ENCODE results near the gene SRXN1. TPM values are rescaled to one million over a fixed set of nuclear protein-coding genes. Genes with fewer than 3 reads are reported as not detected.

The SRXN1 gene
- total RNA-seq, 4 donors from 2014 or later, result 12.2 to 27.8 (median 15.3) TPM

- 58 to 71% methylated on average over 9 of the region's 9 CpGs for WGBS, 2 donors
Measured at GRCh38 chr20:635028-635892, 17.7 kb downstream of the SRXN1 start.

GRCh38 chr20:634148-634925 lies 18.7 kb downstream of the SRXN1 start:
- intact Hi-C loops (cut with DNase I; ENCODE audit: low total_unique reads), result no loop called here
- no peak for DNase-seq (ENCODE audit: low spot score in 2 of 2)
- no peak overlapping the region for H3K4me3 ChIP-seq (ENCODE audit: low read depth, poor library complexity, severe bottlenecking)
- no peak for TF ChIP-seq POLR2A (IDR thresholded peaks at IDR 0.05)
- 40 to 47% methylated on average over 14 of the region's 14 CpGs for WGBS, 2 donors

More at GRCh38 chr20:635028-635892, 17.7 kb downstream of the SRXN1 start:
- TF ChIP-seq POLR2A (IDR thresholded peaks at IDR 0.05) (no peak), CTCF (IDR thresholded peaks at IDR 0.05) (no peak)
- no peak for DNase-seq (ENCODE audit: low spot score in 2 of 2)
- intact Hi-C loops (cut with DNase I; ENCODE audit: low total_unique reads), result loop anchor here (1.0 kb wide), 1 partner anchor 25 kb away; no protein-coding TSS in a partner anchor
- no peak overlapping the region for H3K4me3 ChIP-seq (ENCODE audit: low read depth, poor library complexity, severe bottlenecking)

- H3K4me3 ChIP-seq (ENCODE audit: low read depth, poor library complexity, severe bottlenecking), result no peak overlapping the region
- no peak for DNase-seq (ENCODE audit: low spot score in 2 of 2)
- 37 to 45% methylated on average over 1 of the region's 1 CpG for WGBS, 2 donors
- intact Hi-C loops (cut with DNase I; ENCODE audit: low total_unique reads), result no loop called here
- TF ChIP-seq CTCF (IDR thresholded peaks at IDR 0.05) (no peak), POLR2A (IDR thresholded peaks at IDR 0.05) (no peak)
Measured at GRCh38 chr20:631101-631500, 21.9 kb downstream of the SRXN1 start.

GRCh38 chr20:626579-626978 lies 26.4 kb downstream of the SRXN1 start:
- DNase-seq (ENCODE audit: low spot score in 2 of 2), result no peak
- intact Hi-C loops (cut with DNase I; ENCODE audit: low total_unique reads), result no loop called here
- H3K4me3 ChIP-seq (ENCODE audit: low read depth, poor library complexity, severe bottlenecking), result no peak overlapping the region
- TF ChIP-seq CTCF (IDR thresholded peaks at IDR 0.05) (no peak), POLR2A (IDR thresholded peaks at IDR 0.05) (no peak)
- WGBS, 2 donors, result 63 to 66% methylated on average over 2 of the region's 2 CpGs

- 77 to 91% methylated on average over 4 of the region's 4 CpGs for WGBS, 2 donors
- H3K4me3 ChIP-seq (ENCODE audit: low read depth, poor library complexity, severe bottlenecking), result no peak overlapping the region
- TF ChIP-seq POLR2A (IDR thresholded peaks at IDR 0.05), result no peak
- no peak for TF ChIP-seq CTCF (IDR thresholded peaks at IDR 0.05)
- intact Hi-C loops (cut with DNase I; ENCODE audit: low total_unique reads), result no loop called here
- no peak for DNase-seq (ENCODE audit: low spot score in 2 of 2)
Measured at GRCh38 chr20:625360-625932, 27.6 kb downstream of the SRXN1 start.

- no peak for DNase-seq (ENCODE audit: low spot score in 2 of 2)
- intact Hi-C loops (cut with DNase I; ENCODE audit: low total_unique reads), result no loop called here
- TF ChIP-seq POLR2A (IDR thresholded peaks at IDR 0.05) (no peak), CTCF (IDR thresholded peaks at IDR 0.05) (no peak)
Measured at GRCh38 chr20:623704-624103, 29.3 kb downstream of the SRXN1 start.

More at GRCh38 chr20:623704-624103, 29.3 kb downstream of the SRXN1 start:
- 64 to 71% methylated on average over 4 of the region's 4 CpGs for WGBS, 2 donors
- no peak overlapping the region for H3K4me3 ChIP-seq (ENCODE audit: low read depth, poor library complexity, severe bottlenecking)
